SK-N-DZ (cell line): ENCODE data around the gene DTX4. TPM values are rescaled to one million over a fixed set of nuclear protein-coding genes. Genes with fewer than 3 reads are reported as not detected.
"Not testable (repeated sequence)": the region's sequence is repeated elsewhere in the genome, so short reads cannot be mapped to it uniquely, and the experiment has no call there.

Experiments used
- DNase-seq: peaks from one replicate; pipeline ENCODE4 v3.0.0-alpha.2; 2015; ENCODE audit warnings: low spot score
- polyA plus RNA-seq, 2 experiments: library from polyadenylated mRNA; depleted of rRNA; stranded (reverse); fragments of >200 nt; gene quantifications; 2 replicates each; pipeline ENCODE4 v1.2.3, GENCODE V29; 2014

DTX4 gene
- polyA plus RNA-seq (2014; cell fraction: cytosol; rRNA removed) = 5.3 and 5.4 TPM in 2 replicates
- polyA plus RNA-seq (2014; cell fraction: nucleus; rRNA removed) = 6.7 and 6.9 TPM in 2 replicates

DNA sequence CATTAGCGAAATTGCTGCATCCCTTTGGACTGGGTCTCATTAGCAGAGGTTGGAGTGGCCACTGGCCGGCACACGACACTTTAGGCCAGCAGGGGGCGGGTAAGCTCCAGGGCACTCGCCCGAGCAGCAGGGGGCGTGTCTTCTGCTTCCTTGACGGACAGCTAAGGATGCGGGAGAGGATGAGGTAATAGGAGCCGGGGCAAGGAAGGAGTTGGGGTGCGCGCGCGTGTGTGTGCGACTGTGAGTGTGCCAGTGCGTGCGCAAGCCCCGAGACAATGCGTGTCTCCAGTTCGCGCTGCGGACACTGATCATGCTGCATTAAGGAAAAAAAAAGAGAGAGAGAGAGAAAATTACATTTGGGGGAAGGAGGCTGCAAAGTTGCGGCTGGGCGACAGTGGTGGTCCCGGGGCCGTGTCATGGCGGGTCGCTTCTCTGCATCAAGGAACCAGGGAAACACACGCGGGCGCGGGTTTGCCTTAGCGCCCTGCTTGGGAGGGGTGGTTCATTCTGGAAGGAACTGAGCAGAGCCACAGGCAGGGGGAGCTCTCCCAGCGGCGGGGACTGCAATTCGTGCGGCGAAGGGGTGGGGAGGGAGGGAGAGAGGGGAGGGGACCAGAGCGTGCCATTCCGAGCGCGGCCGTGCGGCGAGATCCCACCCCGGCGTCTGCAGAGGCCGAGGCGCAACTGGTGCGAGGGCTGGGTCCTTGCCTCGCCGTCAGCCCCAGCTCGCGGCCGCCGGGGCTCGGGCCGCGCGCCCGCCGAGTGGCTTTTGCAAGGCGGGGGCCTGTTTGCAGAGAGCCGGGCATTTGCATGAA, at the start of gene DTX4:
DTX4 (plus strand) TSS at position 625 of the 815 bp plus-strand sequence. CDS start 464 bp downstream, outside the sequence.
- DNase-seq = peak; percentile 89

DNA sequence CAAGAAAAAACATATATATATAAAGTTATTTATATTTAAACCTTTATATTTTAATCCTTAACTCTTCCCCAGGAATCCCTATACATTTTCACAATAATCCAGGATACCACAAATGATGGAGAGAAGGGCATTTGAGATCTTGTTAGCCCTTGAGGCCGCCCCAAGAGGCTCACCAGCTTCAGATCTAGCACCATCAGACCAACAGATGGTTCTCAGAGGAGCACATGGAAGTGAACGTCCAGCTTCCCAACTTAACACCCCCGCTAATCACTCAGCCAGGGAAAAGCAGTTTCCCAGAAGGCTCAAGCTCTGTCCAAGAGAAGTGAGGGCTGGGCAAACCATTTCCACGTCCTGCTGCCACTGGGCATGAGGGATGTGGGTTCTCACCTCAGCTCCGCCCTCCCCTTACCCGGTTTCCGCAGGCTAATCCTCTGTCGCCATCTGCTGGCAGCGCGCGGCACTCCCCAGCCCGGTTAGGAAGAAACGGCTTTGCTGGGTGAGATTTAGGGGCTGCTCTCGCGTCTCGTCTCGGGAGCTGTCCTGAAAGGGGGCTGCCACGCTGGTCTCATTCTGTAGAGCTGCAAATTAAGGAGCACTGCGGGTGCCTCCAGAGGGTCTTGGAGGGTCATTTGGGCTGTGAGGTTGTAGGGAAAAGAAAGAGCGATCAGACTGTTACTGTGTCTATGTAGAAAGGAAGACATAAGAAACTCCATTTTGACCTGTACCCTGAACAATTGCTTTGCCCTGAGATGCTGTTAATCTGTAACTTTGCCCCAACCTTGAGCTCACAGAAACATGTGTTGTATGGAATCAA, 36.1 kb upstream of the DTX4 start:
- DNase-seq = peak; percentile 66

DNA sequence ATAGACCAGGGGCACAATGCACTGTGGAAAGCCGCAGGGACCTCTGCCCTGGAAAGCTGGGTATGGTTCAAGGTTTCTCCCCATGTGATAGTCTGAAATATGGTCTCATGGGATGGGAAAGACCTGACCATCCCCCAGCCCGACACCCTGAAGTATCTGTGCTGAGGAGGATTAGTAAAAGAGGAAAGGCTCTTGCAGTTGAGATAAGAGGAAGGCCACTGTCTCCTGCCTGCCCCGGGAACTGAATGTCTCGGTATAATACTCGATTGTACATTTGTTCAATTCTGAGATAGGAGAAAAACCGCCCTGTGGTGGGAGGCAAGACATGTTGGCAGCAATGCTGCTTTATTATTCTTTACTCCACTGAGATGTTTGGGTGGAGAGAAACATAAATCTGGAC, 35.4 kb upstream of the DTX4 start:
- not testable (repeated sequence) for DNase-seq

DNA sequence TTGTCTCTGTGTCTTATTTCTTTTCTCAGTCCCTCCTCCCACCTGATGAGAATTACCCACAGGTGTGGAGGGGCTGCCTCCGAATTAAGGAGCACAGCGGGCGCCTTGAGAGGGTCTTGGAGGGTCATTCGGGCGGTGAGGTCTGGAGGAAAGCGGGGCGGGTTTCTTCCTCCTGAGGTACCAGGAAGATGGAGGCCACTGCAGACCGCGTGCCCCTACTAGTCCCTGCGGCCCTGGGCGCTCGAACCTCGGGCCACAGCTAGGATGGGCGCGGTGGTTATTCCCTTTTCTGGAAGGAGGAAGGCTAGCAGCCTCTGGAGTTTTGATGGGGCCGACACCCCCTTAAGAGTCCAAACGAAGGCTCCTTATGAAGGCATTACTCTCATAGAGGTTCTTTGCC, 34.7 kb upstream of the DTX4 start:
- no peak for DNase-seq

DNA sequence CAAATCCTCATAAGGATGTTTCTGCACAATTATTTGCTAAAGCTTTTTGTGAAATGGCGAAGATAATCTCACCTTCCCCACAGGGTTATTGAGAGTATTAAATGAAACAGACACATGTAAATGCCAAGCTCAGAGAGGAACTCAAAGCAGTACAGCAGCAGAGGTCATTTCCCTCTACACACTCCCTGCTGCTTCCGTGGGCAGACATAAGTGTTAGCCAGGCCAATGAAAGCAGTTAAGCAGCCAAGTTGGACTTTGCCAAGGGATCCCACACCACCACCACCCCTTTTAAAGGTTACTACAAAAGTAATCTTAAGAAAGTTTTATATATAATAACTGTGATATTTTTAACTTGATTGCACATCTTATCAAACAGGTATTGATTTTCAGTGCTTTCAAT, 33.3 kb upstream of the DTX4 start:
- DNase-seq = no peak

DNA sequence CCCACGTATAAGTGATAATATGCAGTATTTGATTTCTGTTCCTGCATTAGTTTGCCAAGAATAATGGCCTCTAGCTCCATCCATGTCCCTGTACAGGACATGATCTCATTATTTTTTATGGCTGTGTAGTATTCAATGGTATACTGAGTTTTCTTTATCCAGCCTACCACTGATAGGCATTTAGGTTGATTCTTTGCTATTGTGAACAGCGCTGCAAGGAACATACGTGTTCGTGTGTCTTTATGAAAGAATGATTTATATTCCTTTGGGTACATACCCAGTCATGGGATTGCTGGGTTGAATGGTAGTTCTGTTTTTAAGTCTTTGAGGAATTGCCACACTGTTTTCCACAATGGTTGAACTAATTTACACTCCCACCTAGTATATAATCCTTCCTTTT, 30.7 kb upstream of the DTX4 start:
- no peak for DNase-seq

DNA sequence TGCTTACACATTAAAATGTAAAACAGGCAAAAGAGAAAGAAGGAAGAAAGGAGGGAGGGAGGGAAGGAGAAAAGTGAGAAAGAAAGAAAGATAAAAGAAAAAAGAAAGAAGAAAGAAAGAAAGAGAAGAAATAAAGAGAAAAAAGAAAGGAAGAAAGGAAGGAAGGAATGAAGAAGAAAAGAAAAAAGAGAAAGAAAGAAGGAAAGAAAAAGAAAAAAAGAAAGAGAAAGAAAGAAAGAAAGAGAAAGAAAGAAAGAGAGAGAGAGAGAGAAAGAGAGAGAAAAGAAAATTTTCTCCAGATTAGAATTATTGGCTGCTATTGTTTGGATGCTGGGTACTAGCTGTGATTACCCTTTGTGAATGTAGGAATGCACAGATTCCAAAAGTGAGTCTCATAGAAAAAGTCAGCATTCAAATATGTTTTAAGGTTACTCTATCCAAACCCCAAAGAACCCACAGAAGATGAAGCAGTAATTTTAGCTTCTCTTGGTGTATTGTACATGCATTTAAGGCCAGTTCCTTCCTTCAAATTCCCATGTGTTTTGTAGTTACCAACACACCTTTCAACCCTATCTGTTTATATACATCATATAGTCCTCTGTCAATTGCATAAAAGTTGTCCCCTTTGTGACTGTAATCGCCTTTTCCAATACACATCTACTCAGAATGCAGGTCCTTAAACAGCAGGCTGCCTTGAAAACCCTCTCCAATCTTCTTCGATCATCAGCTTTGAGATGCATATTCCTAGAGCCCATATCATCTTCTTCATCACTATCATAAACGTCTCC, 30.1 kb upstream of the DTX4 start:
- DNase-seq = no peak

DNA sequence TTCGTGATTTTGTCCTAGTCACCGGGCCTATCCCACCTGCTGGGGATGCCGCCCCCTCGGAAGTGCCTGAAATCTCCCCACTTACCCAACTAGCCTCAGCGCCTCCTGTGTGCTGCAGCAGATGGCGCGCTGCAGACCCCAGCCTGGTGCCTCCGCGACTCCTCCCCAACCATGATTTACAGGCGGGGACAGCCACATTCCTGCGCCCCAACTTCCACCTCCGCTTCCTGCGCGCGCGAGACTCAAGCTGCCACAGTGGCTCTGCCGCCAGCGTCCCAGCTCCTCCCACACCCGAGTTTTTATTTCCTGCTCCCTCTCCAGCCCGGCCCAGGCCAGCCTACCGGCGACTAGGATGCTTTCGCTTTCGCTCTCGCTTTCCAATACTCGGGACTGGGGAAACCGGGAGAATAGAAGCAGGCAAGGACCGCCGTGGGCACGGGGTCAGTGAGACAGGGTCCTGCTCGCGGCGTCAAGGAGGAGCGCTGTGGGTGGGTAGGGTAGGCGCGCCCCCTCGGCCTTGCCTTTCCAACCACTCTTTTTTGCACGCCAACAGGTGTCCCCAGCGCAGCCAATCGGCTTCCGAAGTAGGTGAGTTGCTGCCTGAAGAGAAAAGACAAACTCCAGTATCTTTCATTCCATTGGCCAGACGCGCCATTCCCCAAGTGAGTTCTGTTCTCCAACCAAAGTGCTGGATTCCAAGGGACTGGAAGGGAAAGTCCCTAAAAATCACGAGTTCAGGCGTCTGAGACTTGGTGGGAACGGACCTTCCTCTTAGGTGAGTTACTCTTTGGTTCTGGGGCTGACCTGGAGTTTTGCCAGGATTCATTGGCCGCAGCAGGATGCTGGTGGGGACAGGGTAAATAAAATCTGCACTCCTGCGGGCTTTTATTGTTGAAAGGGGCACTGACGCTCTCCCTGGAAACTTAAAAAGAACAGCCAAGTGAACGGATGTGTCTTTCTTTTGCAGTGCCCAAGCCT, 29.1 kb upstream of the DTX4 start, which contains the start of gene FAM111A:
FAM111A (plus strand) TSS at position 327 of the 978 bp plus-strand sequence. CDS start 6,017 bp downstream, outside the sequence.
- DNase-seq = peak; percentile 22

DNA sequence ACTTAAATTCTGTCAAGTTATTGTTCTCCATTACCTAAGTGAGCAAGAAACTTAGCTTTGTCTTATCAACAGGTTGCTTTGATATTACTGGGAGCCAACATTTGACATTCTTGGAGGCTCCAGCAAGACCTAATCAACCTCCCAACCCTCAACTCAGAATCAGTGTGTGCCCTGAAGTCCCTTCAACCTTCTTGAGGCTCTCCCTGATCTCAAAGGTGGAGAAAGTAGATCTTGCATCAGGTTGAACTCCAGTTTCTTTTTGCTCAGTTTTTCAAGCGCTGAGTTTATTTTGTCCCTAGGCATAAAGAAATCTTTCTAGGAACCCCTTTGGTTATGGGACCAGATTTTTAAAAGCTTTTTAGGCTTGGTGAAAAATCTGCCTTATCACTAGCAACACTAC, 27.8 kb upstream of the DTX4 start:
- DNase-seq = no peak

DNA sequence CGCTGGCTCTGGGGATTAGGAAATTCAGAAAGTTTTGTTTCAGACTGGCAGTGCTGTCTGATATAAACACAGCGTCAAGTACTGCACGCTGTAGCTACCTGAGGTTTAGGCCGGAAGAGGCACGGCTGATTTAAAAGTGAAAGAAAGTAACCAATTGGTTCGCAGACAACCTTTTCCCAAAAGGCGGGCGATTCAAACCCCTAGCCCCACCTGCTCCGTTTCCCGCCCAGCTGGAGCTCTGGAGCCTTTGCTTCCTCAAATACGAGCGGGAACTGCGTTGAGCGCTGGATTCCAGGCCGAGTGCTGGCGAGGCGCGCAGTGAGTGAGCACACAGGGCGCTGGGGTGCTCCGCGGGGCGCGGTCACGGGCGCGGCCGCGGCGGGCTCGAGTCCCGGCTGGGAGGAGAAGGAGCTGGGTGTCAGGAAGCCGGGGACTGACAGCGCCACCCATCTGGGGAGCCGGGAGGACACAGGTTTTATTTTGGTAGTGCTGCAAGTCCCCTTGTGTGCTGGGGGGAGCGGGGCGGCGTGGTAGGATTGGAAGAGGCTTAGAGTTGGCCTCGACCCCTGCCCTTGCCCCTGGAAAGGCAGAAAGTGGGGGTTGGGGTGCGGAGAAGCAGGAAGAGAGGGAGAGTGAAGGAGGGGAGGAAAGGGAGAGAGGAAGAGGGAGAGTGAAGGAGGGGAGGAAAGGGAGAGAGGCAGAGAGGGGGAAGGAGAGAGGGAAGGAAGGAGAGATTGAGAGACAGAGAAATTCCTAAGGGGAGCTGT, 27.2 kb upstream of the DTX4 start:
- DNase-seq = peak; percentile 39

DNA sequence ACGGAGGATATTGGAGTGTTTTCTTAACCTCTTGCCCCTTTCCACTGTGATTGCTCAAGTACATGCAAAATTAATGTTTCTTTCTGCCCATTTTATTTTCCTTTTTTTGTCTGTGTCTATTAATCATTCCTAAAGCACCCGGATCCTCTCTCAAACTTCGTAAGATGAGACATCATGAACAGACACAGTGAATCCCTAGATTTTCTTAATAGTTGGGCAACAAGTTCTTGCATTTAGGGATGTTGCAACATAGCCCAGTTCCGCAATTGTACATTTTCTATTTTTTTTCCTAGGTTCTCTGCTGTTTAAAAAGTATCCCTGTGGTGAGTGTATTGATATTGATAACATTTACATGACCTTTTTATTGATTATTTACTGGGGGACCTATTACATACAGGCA, 26.4 kb upstream of the DTX4 start:
- DNase-seq = no peak

DNA sequence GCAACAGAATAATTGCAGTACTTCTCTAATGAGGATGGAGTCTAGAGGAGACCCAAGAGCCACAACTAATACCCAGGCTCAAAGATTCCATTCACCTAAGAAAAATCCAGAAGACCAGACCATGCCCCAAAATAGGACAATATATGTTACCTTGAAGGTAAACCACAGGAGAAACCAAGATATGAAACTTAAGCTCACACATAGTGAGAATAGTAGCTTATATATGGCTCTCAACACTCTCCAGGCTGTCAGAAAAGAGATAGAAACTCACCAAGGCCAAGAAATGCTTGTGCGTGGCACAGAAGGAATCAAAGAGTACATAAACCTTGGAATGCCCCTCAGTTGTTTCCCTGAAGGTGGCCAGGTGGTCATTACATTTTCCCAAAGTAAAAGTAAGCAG, 20.2 kb upstream of the DTX4 start:
- DNase-seq = no peak

DNA sequence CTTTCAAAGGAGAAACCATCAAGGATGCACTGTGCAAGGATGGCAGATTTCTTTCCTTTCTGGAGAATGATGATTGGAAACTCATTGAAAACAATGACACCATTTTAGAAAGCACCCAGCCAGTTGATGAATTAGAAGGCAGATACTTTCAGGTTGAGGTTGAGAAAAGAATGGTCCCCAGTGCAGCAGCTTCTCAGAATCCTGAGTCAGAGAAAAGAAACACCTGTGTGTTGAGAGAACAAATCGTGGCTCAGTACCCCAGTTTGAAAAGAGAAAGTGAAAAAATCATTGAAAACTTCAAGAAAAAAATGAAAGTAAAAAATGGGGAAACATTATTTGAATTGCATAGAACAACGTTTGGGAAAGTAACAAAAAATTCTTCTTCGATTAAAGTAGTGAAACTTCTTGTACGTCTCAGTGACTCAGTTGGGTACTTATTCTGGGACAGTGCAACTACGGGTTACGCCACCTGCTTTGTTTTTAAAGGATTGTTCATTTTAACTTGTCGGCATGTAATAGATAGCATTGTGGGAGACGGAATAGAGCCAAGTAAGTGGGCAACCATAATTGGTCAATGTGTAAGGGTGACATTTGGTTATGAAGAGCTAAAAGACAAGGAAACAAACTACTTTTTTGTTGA, 19.5 kb upstream of the DTX4 start:
- no peak for DNase-seq

DNA sequence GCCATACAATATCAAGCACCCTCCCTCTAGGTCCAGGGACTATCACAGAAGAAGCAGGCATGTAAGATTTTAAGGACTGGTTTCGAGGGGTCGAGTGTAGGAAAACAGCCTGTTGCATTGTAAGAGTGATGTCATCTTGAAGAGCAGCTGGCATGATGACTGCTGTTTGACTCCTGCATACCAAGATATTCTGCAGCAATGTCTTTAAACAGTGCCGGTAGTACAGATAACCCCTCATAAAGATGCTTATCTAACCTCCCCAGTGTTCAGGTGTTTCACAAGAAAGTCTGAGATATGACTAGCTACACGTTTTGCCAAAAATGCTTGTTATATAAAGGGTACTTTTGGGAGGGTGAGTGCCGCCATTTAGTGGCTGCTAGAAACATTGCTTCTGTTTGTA, 17.3 kb upstream of the DTX4 start:
- no peak for DNase-seq

DNA sequence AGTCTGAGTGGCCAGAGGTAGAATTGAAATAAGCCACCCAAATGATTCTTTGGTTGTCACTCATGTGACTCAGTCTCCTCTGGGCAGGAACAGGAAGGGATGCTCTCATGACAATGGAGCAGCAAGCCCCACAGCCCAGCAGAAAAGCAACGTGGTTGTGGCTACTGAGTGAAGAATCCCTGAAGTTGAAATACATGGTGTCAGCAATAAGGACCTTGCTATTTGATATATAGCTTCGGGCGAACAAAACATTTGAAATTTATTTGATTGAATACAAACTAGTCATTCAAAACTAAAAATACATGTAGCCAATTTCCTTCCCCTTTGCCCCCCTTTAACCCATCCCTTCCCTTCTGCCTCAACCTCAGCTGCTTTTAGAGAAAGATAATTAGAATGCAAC, 14.5 kb upstream of the DTX4 start:
- no peak for DNase-seq

DNA sequence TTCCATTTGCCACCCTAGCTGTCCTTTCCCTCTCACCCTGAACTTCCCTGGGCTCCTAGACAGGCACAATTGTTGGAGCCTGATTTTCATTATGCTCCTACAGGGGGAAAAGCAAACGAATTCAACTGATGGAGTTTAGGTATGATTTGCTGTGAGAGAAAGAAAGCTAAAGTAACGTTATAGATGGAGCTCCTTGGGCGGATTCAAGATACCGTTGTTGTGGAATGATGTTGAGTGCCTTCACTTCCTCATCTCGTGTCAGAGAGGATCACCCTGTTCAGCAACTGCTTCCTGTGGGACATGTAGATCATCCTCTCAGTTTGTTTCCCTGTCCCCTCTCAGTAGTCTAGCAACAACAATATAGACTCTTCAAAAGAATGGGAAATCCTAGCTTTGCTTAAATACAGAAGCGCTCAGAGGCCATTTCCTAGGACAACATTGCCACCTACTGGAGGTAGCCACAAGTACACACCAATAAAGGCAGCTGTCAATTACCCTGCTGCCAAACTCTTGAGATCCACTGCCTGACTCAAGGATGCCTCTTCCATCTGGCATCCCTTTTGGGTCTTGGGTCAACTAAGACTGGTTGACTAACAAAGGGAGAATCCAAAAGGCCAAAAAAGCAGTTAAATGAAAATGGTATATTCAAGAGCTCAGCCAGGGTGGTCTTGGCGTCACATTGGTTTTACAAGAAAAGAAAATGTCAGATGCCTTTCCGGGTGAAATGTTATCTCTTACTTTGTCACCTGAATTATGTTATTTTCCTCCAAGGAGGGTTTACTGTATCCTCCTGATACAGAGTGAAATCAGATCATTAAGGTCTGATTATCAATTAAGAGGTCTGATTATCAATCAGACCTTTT, 13.5 kb upstream of the DTX4 start:
- DNase-seq = peak; percentile 63

DNA sequence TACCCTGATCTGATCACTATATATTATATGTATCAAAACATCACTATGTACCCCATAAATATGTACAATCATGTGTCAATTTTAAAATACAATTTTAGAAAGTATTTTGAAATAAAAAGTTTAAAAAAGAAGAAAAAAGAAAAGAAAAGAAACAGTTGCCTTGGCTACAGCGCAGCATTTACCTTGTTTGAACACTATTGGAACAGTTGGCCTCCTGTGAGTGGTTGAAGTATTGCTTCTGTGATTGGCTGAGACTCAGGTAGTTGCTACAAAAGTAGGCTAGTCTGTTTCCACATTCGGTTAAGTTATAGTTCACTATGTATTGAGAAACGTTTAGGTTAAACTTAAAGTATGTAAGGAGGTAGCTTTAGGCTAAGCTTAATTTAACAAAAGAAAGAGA, 7.9 kb upstream of the DTX4 start:
- DNase-seq = no peak
